GM21390 (cell line): ENCODE results near the gene CPNE1.

Source experiments
- ATAC-seq: cut with Tn5 transposase; IDR thresholded peaks from one replicate; pipeline ENCODE4 v1.9.1; 2021; ENCODE audit not compliant: unreplicated experiment

Gene CPNE1

DNA sequence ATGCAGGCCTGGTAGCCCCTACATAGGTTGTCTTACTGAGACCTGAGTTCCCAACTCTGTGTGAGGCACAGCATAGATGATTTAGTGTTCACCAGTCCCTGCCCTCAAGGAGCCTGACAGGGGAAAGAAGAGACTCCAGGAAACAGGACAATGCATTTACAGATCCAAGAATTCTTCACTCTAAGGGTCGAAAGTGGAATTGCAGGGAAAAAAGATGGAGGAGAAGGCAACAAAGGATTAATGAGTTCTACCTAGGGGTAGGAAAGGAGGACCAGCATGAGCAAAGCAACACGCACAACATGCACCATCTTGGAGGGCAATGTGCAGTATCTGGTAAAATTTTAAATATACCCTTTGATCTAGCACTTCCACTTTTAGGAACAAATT is 43.1 kb downstream of the CPNE1 start:
- no peak for ATAC-seq

DNA sequence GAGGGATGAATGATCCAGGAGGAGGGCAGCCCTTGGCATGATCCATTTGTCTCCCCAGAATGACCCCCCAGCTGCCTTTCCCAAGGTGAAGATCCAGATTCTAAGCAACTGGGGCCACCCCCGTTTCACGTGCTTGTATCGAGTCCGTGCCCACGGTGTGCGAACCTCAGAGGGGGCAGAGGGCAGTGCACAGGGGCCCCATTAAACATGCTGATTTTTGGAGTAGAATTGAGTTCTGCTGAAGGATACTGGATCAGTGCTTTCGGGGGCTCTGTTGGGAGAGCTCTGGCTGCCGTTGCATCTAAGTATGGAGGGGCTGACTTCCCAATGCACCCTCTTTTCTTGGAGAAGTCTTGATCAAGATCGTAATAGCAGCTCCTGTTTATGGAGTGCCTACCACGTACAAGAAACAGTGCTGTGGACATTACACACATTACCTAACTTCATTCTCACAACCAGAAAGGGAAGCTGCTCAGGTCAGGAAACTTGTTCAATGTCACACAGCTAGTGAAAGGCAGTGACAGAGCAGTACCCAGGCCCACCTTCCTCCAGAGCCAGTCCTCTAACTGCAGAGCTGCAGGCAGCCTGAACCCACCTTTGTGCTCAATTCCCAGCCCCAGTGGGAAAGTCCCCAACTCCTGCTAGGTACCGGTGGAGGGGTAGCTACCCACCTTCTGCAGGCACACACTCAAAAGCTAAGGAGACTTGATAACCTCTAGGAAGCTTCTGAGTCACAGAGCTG is 43.7 kb downstream of the CPNE1 start:
- ATAC-seq, result no peak

DNA sequence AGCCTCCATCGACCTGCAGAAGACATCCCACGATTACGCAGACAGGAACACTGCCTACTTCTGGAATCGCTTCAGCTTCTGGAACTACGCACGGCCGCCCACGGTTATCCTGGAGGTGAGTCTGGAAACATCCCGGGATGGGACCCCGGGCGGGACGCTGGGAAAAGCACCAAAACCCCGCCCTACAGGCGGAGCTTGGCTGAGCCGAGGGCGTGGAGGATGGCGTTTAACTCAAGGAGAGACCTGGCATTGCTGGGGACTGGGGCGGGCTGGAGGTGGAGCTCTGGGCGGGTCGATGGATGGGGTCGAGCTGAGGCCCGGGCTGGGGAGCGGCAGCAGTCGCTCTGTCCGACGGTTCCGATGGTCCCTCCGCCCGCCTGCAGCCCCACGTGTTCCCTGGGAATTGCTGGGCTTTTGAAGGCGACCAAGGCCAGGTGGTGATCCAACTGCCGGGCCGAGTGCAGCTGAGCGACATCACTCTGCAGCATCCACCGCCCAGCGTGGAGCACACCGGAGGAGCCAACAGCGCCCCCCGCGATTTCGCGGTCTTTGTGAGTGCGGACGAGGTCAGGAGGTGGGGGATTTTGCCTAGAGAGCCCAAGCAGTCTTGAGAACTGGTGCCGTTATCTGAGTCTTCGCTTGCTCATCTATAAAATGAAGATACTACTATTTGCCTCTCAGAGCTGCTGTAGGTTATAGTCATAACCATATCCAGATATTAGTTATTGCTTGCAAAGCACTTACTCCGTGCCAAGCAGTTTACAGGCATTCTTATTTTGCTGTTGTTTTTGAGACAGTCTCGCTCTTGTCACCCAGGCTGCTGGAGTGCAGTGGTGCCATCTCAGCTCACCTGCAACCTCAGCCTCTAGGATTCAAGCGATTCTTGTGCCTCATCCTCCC is 45.3 kb downstream of the CPNE1 start:
- ATAC-seq, result peak; percentile 47

DNA sequence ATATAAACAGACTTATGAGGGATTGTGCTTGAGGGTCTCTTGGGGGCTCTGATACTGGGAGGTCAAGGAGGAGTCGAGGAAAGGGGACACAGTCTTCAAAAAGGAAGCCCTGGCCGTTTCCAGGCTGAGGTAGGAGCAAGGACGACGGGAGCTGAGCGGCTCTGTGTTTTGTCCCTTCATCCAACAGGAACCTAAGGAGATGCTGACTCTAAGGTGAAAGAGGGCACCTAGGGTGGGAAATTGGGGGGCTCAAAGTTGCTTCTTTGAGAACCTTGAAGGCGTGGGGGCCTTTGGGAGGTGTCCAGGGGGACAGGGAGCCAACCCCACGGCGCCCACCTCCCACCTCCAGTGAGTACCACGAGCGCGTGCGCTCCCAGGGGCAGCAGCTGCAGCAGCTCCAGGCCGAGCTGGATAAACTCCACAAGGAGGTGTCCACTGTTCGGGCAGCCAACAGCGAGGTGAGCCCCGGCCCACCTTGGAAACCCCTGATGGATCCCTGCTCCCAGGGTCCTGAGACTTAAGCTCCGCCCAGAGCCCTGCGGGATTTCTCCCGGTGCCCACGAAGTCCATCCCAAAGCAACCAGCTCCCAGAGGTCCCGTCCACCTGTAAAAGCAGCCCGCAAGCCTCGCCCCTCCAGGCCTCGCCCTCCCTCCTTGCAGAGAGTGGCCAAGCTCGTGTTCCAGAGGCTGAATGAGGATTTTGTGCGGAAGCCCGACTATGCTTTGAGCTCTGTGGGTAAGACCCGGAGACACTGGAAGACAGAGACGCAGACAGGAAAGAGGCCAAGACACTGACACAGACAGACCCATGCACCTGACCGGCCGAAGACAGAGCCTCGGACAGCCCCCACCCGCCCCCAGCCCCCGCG is 46.2 kb downstream of the CPNE1 start:
- no peak for ATAC-seq

DNA sequence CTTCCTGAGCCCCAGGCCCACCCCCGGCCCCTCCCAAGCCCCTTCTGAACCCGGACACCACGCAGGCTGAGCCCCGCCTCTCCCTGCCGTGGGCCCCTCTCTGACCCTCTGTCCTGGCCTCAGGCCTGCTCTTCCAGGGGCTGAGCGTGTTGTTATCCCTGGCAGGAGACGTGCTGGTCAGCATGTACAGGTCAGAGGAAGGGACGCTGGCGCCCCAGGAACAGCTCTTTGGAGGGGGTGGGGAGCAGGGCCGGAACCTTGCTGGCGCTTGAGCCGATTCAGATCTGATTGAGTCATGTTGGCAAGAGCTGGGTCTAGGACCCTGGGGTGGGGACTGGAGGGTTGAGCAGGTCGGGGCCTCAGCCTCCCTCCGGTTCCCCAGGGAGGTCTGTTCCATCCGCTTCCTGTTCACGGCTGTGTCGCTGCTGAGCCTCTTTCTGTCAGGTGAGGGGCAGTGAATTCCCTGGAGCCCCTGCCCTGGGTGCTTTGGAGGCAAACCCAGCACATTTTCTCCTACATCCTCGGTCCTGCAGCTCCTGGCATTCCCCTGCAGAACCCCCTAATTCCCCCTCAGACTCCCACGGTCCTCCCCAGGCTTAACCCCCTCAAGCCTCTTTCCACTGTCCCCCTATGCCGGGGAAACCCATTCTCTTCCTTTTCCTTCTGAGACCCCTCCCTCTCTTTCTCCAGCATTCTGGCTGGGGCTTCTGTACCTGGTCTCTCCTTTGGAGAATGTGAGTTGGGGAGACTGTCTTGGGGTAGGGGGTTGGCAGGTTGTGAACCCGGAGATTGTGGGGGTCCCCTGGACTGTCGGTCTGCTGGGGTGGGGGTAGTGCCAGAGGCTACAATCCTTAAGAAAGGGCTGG is 47.1 kb downstream of the CPNE1 start:
- no peak for ATAC-seq

DNA sequence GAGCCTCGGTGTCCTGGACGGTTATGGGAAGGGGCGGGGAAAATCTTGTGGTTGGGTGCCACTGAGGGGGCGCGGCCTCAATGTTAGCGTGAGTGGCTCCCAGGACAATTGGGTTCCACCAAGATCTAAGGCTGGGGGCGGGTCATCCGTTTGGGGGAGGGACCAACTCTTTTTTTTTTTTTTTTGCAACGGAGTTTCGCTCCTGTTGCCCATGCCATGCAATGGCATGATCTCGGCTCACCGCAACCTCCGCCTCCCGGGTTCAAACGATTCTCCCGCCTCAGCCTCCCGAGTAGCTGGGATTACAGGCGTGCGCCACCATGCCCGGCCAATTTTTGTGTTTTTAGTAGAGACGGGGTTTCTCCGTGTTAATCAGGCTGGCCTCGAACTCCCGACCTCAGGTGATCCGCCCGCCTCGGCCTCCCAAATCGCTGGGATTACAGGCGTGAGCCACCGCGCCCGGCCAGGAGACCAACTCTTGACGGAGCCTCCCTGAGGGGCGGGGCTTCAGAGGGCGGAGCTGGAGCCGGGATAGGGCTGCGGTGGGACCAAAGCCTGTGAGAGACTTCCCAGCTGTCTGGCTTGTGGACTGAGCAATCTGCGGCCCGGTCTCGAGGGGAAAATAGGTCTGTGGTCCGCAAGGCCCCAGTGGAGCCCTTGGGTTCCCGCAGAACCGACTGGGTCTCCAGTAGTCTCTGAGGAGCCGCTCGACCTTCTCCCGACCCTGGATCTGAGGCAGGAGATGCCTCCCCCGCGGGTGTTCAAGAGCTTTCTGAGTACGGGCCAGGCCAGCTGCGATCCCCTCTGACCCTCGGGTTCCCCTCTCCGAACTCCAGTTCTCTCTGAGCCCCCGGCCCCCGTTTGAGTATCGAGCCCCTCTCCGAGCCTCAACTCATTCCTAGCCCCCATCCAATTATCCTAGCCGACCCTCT is 48.0 kb downstream of the CPNE1 start:
- ATAC-seq, result no peak

DNA sequence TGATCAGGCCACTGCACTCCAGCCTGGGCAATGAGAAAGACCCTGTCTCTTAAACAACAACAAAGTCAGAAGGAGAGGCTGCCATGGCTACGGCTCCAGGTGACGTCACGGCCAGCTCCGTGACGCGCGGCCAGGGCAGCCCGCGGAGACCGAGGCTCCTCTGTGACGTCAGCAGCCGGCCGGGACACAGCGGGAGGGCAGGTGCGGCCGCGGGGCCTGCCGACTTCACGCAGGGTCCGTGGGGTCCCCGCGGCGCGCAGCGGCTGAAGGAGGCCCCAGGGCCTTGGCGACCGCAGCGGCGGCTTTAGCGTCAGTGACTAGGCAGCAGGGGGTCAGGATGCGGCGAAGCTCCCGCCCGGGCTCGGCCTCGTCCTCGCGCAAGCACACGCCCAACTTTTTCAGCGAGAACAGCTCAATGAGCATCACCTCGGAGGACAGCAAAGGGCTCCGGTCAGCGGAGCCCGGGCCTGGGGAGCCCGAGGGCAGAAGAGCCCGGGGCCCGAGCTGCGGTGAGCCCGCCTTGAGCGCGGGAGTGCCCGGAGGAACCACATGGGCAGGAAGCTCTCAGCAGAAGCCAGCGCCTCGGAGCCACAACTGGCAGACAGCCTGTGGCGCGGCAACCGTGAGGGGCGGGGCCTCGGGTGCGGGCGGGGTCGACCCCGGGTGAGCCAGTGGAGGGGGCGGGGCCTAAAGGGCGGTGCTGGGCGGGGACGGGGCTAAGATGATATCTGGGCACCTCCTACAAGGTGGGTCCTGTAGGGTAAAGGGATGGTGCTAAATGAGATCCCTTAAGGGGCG is 48.8 kb downstream of the CPNE1 start, which contains the start of gene SPAG4:
Gene SPAG4 (plus strand): TSS at position 163 of the 798 bp plus-strand sequence. CDS start 175 bp downstream, at position 338.
- ATAC-seq, result peak; percentile 55

DNA sequence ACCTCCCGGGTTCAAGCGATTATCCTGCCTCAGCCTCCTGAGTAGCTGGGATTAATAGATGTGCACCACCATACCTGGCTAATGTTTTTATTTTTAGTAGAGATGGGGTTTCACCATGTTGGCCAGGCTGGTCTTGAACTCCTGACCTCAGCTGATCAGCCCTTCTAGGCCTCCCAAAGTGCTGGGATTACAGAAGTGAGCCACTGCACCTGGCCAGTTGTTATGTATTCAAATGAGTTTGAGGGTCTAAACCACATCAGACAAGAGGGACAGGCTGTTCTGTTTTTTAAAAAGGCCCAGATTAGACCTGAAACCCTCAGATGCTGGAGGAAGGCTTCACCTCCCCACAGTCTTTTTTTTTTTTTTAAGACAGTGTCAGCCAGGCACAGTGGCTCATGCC is 53.2 kb downstream of the CPNE1 start:
- ATAC-seq, result peak; percentile 30

DNA sequence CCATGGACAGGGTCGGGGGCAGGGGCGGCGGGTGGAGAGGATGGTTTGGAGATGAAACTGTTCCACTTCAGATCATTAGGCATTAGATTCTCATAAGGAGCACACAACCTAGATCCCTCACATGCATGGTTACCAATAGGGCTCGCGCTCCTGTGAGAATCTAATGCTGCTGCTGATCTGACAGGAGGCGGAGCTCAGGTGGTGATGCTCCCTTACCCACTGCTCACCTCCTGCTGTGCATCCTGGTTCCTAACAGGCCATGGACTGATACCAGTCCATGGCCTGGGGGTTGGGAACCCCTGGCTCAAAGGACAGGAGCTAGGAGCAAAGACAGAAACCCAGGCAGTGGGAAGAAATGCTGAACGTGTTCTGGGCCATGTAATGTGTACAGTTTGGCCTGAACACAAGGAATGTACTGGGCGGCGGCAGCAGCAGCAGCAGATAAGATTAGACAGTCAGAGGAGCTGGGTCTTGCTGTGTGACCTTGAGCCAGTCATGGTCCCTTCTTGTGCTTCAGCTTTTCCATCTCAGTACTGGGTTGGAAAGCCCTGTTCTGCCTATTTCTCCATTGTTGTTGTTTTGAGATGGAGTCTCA is 53.8 kb downstream of the CPNE1 start:
- no peak for ATAC-seq

DNA sequence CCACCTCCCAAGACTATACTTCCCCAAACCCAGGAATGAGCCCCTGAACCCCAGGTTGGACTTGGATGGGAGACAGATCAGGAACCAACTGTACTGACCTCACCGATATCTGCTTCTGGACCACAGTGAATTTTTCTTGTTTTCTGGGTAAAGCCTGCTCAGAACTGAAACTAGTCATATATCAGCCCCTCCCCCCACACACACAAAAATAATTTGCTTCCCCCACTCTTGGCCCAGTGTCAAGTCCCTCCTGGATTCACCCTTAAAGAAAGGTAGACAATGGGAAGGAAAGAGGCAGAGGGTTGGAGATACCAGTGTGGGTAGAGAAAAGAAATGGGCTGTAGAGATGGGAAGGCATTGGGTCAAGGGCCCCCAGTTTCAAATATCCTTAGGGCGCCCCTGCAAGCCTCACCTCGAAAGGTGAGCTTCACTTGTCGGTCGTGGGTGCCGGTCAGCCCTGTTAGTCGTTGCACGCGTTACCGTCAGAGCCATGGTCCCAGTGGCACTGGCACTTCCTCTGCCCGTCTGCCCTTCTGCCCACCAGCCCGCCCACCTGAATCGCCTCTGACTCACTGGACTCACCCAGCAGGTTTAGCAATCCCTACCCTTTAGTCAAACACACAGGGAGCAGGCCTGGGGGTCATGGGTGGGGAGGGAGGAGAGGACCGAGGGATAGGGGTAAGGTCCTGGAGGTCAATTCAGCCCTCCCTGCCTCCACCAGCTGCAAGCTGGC is 57.5 kb downstream of the CPNE1 start:
- no peak for ATAC-seq

DNA sequence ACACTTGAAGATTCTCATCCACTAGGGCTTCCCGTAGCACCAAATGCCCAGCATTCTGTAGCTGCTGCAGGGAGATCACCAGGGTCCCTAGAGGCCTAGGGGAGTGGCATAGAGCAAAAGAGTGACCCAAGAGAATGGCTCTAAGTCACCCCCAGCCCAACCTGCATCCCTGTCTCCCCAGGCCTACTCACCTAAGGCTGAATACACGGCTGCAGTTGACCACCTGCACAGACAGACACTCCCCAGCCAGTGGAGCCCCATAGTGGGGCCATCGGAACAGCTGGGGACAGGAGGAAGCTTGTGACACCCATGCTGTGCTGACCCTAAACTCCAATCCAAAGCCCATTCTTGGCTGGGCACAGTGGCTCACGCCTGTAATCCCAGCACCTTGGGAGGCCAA is 58.6 kb downstream of the CPNE1 start:
- no peak for ATAC-seq

DNA sequence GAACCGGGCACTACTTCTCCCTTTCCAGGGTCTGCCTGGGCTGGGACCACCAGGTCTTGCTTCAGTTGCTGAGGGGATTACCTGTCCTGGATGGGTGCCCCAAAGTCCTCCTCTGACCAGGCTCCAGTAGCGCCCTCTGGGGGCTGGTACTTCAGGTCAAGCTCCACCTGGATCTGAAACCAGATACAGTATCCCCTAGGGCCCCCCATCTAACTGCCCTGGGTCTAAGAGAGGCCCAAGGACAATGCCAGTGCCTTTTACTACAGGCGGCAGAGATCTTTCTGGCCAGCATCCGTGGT is 60.3 kb downstream of the CPNE1 start:
- ATAC-seq, result no peak

DNA sequence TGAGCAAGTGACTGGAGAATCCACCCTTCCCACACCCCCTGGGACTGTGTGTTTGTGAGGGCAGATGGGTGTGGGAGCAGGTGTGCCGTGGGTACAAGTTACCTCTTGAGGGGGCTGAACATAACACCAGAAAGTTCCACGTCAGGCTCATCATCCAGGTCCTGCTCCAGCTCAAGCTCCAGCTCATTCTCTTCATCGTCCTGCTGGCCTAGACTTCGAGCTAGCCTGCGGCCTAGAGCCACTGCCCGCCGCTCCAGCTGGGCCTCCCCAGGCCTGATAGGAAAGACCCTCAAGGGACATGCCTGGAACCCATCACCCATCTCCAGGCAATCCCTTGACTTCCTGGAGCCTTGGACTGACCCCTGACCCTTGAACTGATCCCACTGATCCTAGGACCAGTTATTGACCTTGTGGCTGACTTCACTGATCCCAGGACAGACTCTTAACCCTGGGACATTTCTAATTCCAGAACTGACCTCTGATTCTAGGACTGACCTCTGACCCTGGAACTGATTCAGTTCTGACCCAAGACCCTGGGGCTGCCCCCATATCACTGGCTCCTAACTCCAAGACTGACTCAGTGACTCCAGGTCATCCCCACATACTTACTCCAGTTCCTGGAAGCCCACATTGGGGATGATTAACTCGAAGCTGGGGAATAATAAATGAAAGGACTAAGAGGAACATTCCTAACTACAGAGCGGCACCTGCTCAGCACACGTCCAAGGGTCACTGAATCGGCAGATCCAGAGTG is 60.8 kb downstream of the CPNE1 start:
- no peak for ATAC-seq

DNA sequence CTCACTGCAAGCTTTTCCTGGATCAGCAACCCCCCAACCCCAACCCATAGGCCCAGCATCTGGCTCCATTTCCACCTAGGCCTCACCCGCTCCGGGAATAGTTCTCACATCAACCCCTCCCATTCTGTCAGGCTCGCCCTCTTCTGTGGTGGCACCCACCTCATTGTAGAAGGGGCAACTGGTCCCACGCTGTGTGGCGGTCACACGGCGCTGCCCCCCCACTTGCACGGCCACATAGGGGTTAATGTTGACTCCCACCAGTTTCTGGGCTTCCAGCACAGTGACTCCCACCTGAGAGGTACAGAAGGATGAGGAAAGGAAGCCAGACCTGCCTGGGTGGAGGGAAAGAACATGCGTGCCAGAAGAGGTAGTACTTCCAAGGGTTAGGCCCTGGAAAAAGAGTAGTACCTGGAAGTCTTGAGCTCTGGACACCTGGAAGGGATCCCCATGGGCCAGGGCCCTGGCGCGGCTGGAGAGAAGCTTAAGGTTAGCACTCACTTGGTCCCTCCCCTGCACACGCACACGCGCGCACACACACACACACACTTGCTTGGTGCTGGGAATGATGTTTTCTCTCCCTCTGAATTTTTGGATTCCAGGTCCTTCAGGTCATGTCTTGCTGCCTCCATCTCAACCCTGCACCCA is 61.7 kb downstream of the CPNE1 start:
- no peak for ATAC-seq

DNA sequence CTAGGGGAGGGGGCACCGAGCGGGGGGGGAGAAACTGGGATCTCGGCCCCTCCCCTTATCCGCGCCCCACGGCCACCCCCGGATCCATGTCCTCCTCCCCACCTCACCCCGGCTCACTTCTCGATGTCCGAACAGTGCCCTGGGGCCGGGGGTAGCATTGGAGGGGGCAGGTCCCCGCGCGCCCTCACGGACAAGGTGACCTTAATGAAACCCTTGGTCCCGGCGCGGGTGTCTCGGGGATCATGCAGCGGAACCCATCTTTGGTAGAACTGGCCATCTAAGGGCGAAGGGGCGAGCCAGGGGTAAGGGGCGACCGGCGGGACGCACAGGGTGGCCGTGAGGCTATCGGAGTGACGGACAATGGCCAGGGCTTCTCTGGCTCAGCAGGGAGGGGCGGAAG is 62.7 kb downstream of the CPNE1 start:
- ATAC-seq, result no peak
